SK-N-SH (cell line): ENCODE data around the gene LLGL2. TPM values are rescaled to one million over a fixed set of nuclear protein-coding genes. Genes with fewer than 3 reads are reported as not detected.
A peak's percentile ranks its signal among the peaks of the same experiment; 100 is the strongest.

ENCODE experiments used
- CTCF ChIA-PET: fragments of 300-600, 350-600 bp; formaldehyde crosslinking; extraction: SDS; loops from one replicate; lab custom pipeline; 2021; lab: Yijun Ruan, JAX
- POLR2A ChIA-PET: fragments of 350-600 bp; sonication (Branson Sonifier 250); formaldehyde crosslinking; extraction: SDS; loops from one replicate; lab custom pipeline; 2020; ENCODE audit warnings: antibody characterized with exemption, inconsistent platforms; lab: Yijun Ruan, JAX
- DNase-seq: peaks from one replicate; pipeline ENCODE4 v3.0.0; 2012
- H2AFZ ChIP-seq: fragments of 200-600 bp; sonication (generic); 2 replicates; pipeline ENCODE4 v1.8.1; 2016; ENCODE audit warnings: antibody characterized with exemption, mild to moderate bottlenecking, low read depth
- H3F3A ChIP-seq: fragments of 200-600 bp; sonication (generic); replicated peaks from 2 replicates; pipeline ENCODE3; 2016; ENCODE audit warnings: antibody characterized with exemption, mild to moderate bottlenecking; ENCODE audit not compliant: insufficient read depth
- H3K27ac ChIP-seq, 2 experiments: fragments of 200-500 bp in 1 of 2; fragments of 200-600 bp in 1 of 2; sonication (Bioruptor generic) in 1 of 2; sonication (generic), shearing (Covaris generic) in 1 of 2; 2 replicates each; pipeline versions ENCODE4 v1.5.1 to v1.6.1; 2014 to 2016; ENCODE audit warnings: low read depth in 2 of 2, inconsistent platforms in 1 of 2, low read length in 1 of 2, mild to moderate bottlenecking in 1 of 2, mixed read lengths in 1 of 2
- H3K27me3 ChIP-seq: fragments of 200-600 bp; sonication (generic), shearing (Covaris generic); 2 replicates; pipeline ENCODE4 v1.6.1; 2016; ENCODE audit warnings: mixed run types; ENCODE audit not compliant: insufficient read depth
- H3K36me3 ChIP-seq, 2 experiments: fragments of 200-500 bp in 1 of 2; fragments of 200-600 bp in 1 of 2; sonication (Bioruptor generic) in 1 of 2; sonication (generic) in 1 of 2; replicated peaks in 1 of 2; 2 replicates each; pipeline versions ENCODE3 to v1.5.1; 2014 to 2016; ENCODE audit warnings: low read length in 1 of 2, mild to moderate bottlenecking in 1 of 2; ENCODE audit not compliant: insufficient read depth in 2 of 2, control insufficient read depth in 1 of 2
- H3K4me1 ChIP-seq, 2 experiments: fragments of 200-500 bp in 1 of 2; fragments of 200-600 bp in 1 of 2; sonication (Bioruptor generic) in 1 of 2; sonication (generic), shearing (Covaris generic) in 1 of 2; 2 replicates each; pipeline versions ENCODE4 v1.5.1 to v1.6.1; 2014 to 2016; ENCODE audit warnings: low read depth in 1 of 2, low read length in 1 of 2, mixed run types in 1 of 2; ENCODE audit not compliant: insufficient read depth in 2 of 2, control insufficient read depth in 1 of 2
- H3K4me2 ChIP-seq: fragments of 200-600 bp; sonication (generic), shearing (Covaris generic); 2 replicates; pipeline ENCODE4 v1.6.1; 2017; ENCODE audit warnings: mixed run types
- H3K4me3 ChIP-seq, 2 experiments: fragments of 200-500 bp in 1 of 2; fragments of 200-600 bp in 1 of 2; sonication (Bioruptor generic) in 1 of 2; sonication (generic), shearing (Covaris generic) in 1 of 2; 2 replicates each; pipeline versions ENCODE4 v1.5.1 to v1.8.1; 2014 to 2016; ENCODE audit warnings: low read depth in 2 of 2, inconsistent platforms in 1 of 2, low read length in 1 of 2, mild to moderate bottlenecking in 1 of 2, mixed read lengths in 1 of 2, moderate library complexity in 1 of 2
- H3K79me2 ChIP-seq: fragments of 200-600 bp; sonication (generic); 2 replicates; pipeline ENCODE4 v1.8.1; 2017; ENCODE audit warnings: mild to moderate bottlenecking; ENCODE audit not compliant: insufficient read depth
- H3K9ac ChIP-seq: fragments of 200-600 bp; sonication (generic); 2 replicates; pipeline ENCODE4 v1.6.1; 2017; ENCODE audit warnings: mixed run types
- H3K9me2 ChIP-seq: fragments of 200-600 bp; sonication (generic); 2 replicates; pipeline ENCODE4 v1.6.1; 2017; ENCODE audit warnings: mixed run types
- H3K9me3 ChIP-seq: fragments of 200-600 bp; sonication (generic); 2 replicates; pipeline ENCODE4 v1.6.1; 2017; ENCODE audit warnings: mixed run types, mild to moderate bottlenecking, moderate library complexity
- H4K20me1 ChIP-seq: fragments of 200-600 bp; sonication (generic); 2 replicates; pipeline ENCODE4 v1.6.1; 2017; ENCODE audit warnings: mild to moderate bottlenecking, mixed run types; ENCODE audit not compliant: insufficient read depth
- CHD2 ChIP-seq: fragments of 150-350 bp; IDR thresholded peaks from 2 replicates; pipeline ENCODE4 v1.6.1; 2018; ENCODE audit warnings: low read length; ENCODE audit not compliant: partially characterized antibody
- CTCF ChIP-seq: fragments of 200-600 bp; sonication (generic); IDR thresholded peaks from 2 replicates; pipeline ENCODE4 v1.6.1; 2017; ENCODE audit warnings: antibody characterized with exemption, mild to moderate bottlenecking, moderate library complexity
- ELF1 ChIP-seq: IDR thresholded peaks from 2 replicates; pipeline ENCODE4 v1.4.0; 2012
- EP300 ChIP-seq, 2 experiments: IDR thresholded peaks; 2 replicates each; pipeline versions ENCODE4 v1.4.0 to v1.6.1; 2012; ENCODE audit warnings: borderline replicate concordance in 1 of 2, low read depth in 1 of 2, low read length in 1 of 2
- EZH2phosphoT487 ChIP-seq: fragments of 200-600 bp; sonication (generic); IDR thresholded peaks from 2 replicates; pipeline ENCODE4 v1.6.1; 2017; ENCODE audit warnings: low read depth, mixed run types, mild to moderate bottlenecking, antibody characterized with exemption, moderate library complexity, borderline replicate concordance
- FOXJ3 ChIP-seq: sonication (generic); formaldehyde crosslinking; IDR thresholded peaks from 2 replicates; pipeline ENCODE4 v1.5.1; 2020; ENCODE audit warnings: mild to moderate bottlenecking, missing genetic modification reagents
- FOXM1 ChIP-seq: IDR thresholded peaks from 2 replicates; pipeline ENCODE4 v1.4.0; 2012; ENCODE audit warnings: low read depth, mild to moderate bottlenecking
- GABPA ChIP-seq: IDR thresholded peaks from 2 replicates; pipeline ENCODE4 v1.4.0; 2012; ENCODE audit warnings: low read depth, mild to moderate bottlenecking
- GATA2 ChIP-seq: sonication (generic); formaldehyde crosslinking; IDR thresholded peaks from 2 replicates; pipeline ENCODE4 v1.5.0; 2020; ENCODE audit warnings: mild to moderate bottlenecking, missing genetic modification reagents
- JUND ChIP-seq: IDR thresholded peaks from 2 replicates; pipeline ENCODE4 v1.4.0; 2012
- MEF2A ChIP-seq: IDR thresholded peaks from 2 replicates; pipeline ENCODE4 v1.4.0; 2012; ENCODE audit warnings: low read depth, borderline replicate concordance
- MXI1 ChIP-seq: IDR thresholded peaks from 2 replicates; pipeline ENCODE4 v1.6.1; 2012; ENCODE audit warnings: mild to moderate bottlenecking, low read depth, low read length, improper control_type of control experiment
- NFIC ChIP-seq: IDR thresholded peaks from 2 replicates; pipeline ENCODE4 v1.4.0; 2012; ENCODE audit warnings: borderline replicate concordance
- NRF1 ChIP-seq: IDR thresholded peaks from 2 replicates; pipeline ENCODE4 v1.6.1; 2012; ENCODE audit warnings: low read depth, mild to moderate bottlenecking, low read length
- POLR2AphosphoS5 ChIP-seq: IDR thresholded peaks from 2 replicates; pipeline ENCODE4 v1.6.1; 2012; ENCODE audit warnings: low read depth, low read length
- RAD21 ChIP-seq: IDR thresholded peaks from 2 replicates; pipeline ENCODE4 v1.6.1; 2012; ENCODE audit warnings: mild to moderate bottlenecking, low read length
- RFX5 ChIP-seq: IDR thresholded peaks from 2 replicates; pipeline ENCODE4 v1.6.1; 2012; ENCODE audit warnings: mild to moderate bottlenecking, improper control_type of control experiment, low read length
- SMC3 ChIP-seq: IDR thresholded peaks from 2 replicates; pipeline ENCODE4 v1.6.1; 2012; ENCODE audit warnings: low read depth, low read length, improper control_type of control experiment
- TCF12 ChIP-seq: IDR thresholded peaks from 2 replicates; pipeline ENCODE4 v1.4.0; 2012
- TEAD4 ChIP-seq: IDR thresholded peaks from 2 replicates; pipeline ENCODE4 v1.4.0; 2012; ENCODE audit warnings: mild to moderate bottlenecking, borderline replicate concordance; ENCODE audit not compliant: insufficient read depth
- YY1 ChIP-seq: IDR thresholded peaks from 2 replicates; pipeline ENCODE4 v1.4.0; 2012; ENCODE audit warnings: low read depth, mild to moderate bottlenecking
- WGBS: methylation state at CpG from one replicate; pipeline ENCODE4 v1.1.6; 2017; ENCODE audit warnings: low lambda C conversion rate; 5-methylcytosine and 5-hydroxymethylcytosine counted together
- polyA plus RNA-seq, 3 experiments: library from polyadenylated mRNA; depleted of rRNA; stranded (reverse); fragments of >200 nt; gene quantifications; 2 replicates each; pipeline ENCODE4 v1.2.3, GENCODE V29; 2012
- TF ChIP-seq, protein P1 (sequence below): IDR thresholded peaks from 2 replicates; pipeline ENCODE4 v1.4.0; 2012; ENCODE audit warnings: low read depth, borderline replicate concordance
- TF ChIP-seq, protein P2 (sequence below): IDR thresholded peaks from 2 replicates; pipeline ENCODE4 v1.4.0; 2012; ENCODE audit warnings: low read depth

The LLGL2 gene
- polyA plus RNA-seq, 1 of the 3 experiments (the other 2 are of a cell fraction): 6.7 TPM

GRCh38 chr17:75557852-75558665, 32.6 kb downstream of the LLGL2 start:
- H3K79me2 ChIP-seq: no peaks in the 10 kb centered on the region
- no peaks in the 10 kb centered on the region for H3K27me3 ChIP-seq
- H3K9me2 ChIP-seq: no peaks in the 10 kb centered on the region
- H3K27ac ChIP-seq: peak overlapping the region in 1 of 2 experiments; percentile 65; a peak in 2 of 4 replicates
- no peaks in the 10 kb centered on the region for H3F3A ChIP-seq
- no peaks in the 10 kb centered on the region for H3K36me3 ChIP-seq
- WGBS: 88% methylated on average over 17 of the region's 18 CpGs
- no peaks in the 10 kb centered on the region for H4K20me1 ChIP-seq
- H3K4me3 ChIP-seq: no peak overlapping the region
- H3K9ac ChIP-seq: no peak overlapping the region
- no peaks in the 10 kb centered on the region for H3K9me3 ChIP-seq
- ChIA-PET CTCF (interaction anchor here (0.6 to 4.6 kb wide), 11 partner anchors 39 to 226 kb away, joined by 3 to 20 read pairs (median 4); partner anchors contain the start of genes SMIM5 and TSEN54), POLR2A (no interaction called here)
- H2AFZ ChIP-seq: no peak overlapping the region
- H3K4me1 ChIP-seq: peaks cover 4 to 19% of the 10 kb centered on the region in 2 experiments; a peak in 1 of 4 replicates
- TF ChIP-seq, protein P1, sequence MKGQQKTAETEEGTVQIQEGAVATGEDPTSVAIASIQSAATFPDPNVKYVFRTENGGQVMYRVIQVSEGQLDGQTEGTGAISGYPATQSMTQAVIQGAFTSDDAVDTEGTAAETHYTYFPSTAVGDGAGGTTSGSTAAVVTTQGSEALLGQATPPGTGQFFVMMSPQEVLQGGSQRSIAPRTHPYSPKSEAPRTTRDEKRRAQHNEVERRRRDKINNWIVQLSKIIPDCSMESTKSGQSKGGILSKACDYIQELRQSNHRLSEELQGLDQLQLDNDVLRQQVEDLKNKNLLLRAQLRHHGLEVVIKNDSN: no peak
- TF ChIP-seq ELF1: no peak
- no peak for TF ChIP-seq TEAD4
- no peak for TF ChIP-seq GABPA
- no peak for TF ChIP-seq POLR2AphosphoS5
- TF ChIP-seq NRF1: no peak
- no peak for TF ChIP-seq NFIC
- TF ChIP-seq GATA2: no peak
- TF ChIP-seq MXI1: no peak
- no peak for TF ChIP-seq JUND
- no peak for TF ChIP-seq RFX5
- no peak for TF ChIP-seq FOXM1
- no peak for TF ChIP-seq FOXJ3 (CRISPR knock-in tag)
- DNase-seq: no peak
- H3K4me2 ChIP-seq: no peak overlapping the region

- Histone ChIP-seq H3K4me1 (peaks cover 4 to 19% of the 10 kb centered on the region in 2 experiments; a peak in 1 of 4 replicates), H3K27ac (no peak overlapping the region), H4K20me1 (no peaks in the 10 kb centered on the region), H2AFZ (no peak overlapping the region), H3K36me3 (no peaks in the 10 kb centered on the region), H3K79me2 (no peaks in the 10 kb centered on the region), H3K9me3 (no peaks in the 10 kb centered on the region), H3K27me3 (no peaks in the 10 kb centered on the region), H3K9me2 (no peaks in the 10 kb centered on the region), H3K9ac (no peak overlapping the region), H3F3A (no peaks in the 10 kb centered on the region), H3K4me2 (no peak overlapping the region), H3K4me3 (no peak overlapping the region)
- ChIA-PET POLR2A (no interaction called here), CTCF (interaction anchor here (0.6 to 4.6 kb wide), 7 partner anchors 9 to 192 kb away, joined by 3 to 20 read pairs (median 5); partner anchors contain the start of genes SMIM5 and TSEN54)
- 93% methylated on average over 38 of the region's 38 CpGs for WGBS
- no peak for DNase-seq
- TF ChIP-seq MEF2A (no peak), ELF1 (no peak), EZH2phosphoT487 (no peak), TCF12 (no peak), YY1 (no peak), JUND (no peak), CTCF (no peak), RAD21 (no peak), NRF1 (no peak), SMC3 (no peak), CHD2 (no peak), EP300 (IDR thresholded peaks at IDR 0.05; ENCODE audit: borderline replicate concordance in 1 of 2, low read depth in 1 of 2, low read length in 1 of 2) (no peak)
- TF ChIP-seq, protein P1: no peak
- TF ChIP-seq, protein P2, sequence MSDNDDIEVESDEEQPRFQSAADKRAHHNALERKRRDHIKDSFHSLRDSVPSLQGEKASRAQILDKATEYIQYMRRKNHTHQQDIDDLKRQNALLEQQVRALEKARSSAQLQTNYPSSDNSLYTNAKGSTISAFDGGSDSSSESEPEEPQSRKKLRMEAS: no peak
Measured at GRCh38 chr17:75558666-75559530, 33.4 kb downstream of the LLGL2 start.
